Right ventricle myocardium inferior (tissue), 1 donor: ENCODE measurements around the gene LHCGR. TPM values are rescaled to one million over a fixed set of nuclear protein-coding genes. Genes with fewer than 3 reads are reported as not detected.

ENCODE experiments used
- ATAC-seq: fragments of 200-7000 bp; cut with Tn5 transposase; one replicate; pipeline ENCODE4 v1.9.1; 2020; ENCODE audit warnings: mild to moderate bottlenecking, moderate library complexity
- DNase-seq: peaks from one replicate; pipeline ENCODE4 v3.0.0; 2021; ENCODE audit errors: missing footprints
- intact Hi-C: fragments of 100-400 bp; cut with DNase I; formaldehyde crosslinking; loops from one replicate; pipeline ENCODE4 v1.11.0; 2022
- total RNA-seq: library from RNA; stranded (reverse); fragmentation: NEBNext Ultra II Directional; extraction: Animal tissue kit (Norgen Biotek cat#: 25700); gene quantifications from one replicate; pipeline ENCODE4 v1.2.1, GENCODE V29; 2021
- donor health status: DM: no; HTN: yes; CAD: no; lungs with severe emphysema.

The LHCGR gene
- total RNA-seq, 1 donor from 2014 or later, result 0.11 TPM

- ATAC-seq (no peak), DNase-seq (no peak)
- intact Hi-C loops, result no loop called here
These were observed 81.9 kb downstream of the LHCGR start for GRCh38 chr2:48673581-48673980.

- intact Hi-C loops, result no loop called here
- ATAC-seq, result no peak
- DNase-seq, result no peak
These were observed 86.5 kb downstream of the LHCGR start for GRCh38 chr2:48668992-48669391.

- intact Hi-C loops, result no loop called here
- no peak for DNase-seq
- ATAC-seq, result no peak
These were observed 104.2 kb downstream of the LHCGR start for GRCh38 chr2:48651158-48651790.

- no peak for ATAC-seq
- intact Hi-C loops, result no loop called here
These were observed 117.3 kb downstream of the LHCGR start for GRCh38 chr2:48638261-48638660.

More at GRCh38 chr2:48638261-48638660, 117.3 kb downstream of the LHCGR start:
- DNase-seq, result no peak

Other genes starting within 250 kb of the LHCGR start
- gene STON1, start 225.6 kb downstream of the LHCGR start, total RNA-seq, result 8.0 TPM
- not detected for gene GTF2A1L, start 137.9 kb downstream of the LHCGR start, total RNA-seq